VCaP (cell line): ENCODE results near the gene MAN1C1.
A peak's percentile ranks its signal among the peaks of the same experiment; 100 is the strongest.

Source experiments
- H3K27ac ChIP-seq: fragments of 450-650 bp; 2 replicates; pipeline ENCODE4 v1.5.1; 2017
- CTCF ChIP-seq: fragments of 450-650 bp; conservative IDR thresholded peaks from 2 replicates; pipeline ENCODE4 v1.5.1; 2017; ENCODE audit warnings: mild to moderate bottlenecking, moderate library complexity

MAN1C1 gene

GRCh38 chr1:25769625-25770383 lies 153.2 kb downstream of the MAN1C1 start:
- no peak for TF ChIP-seq CTCF
- peak overlapping the region; percentile 93 for H3K27ac ChIP-seq

GRCh38 chr1:25770541-25771220 lies 154.1 kb downstream of the MAN1C1 start:
- H3K27ac ChIP-seq, result peak overlapping the region; percentile 93
- TF ChIP-seq CTCF, result no peak

- TF ChIP-seq CTCF, result no peak
- peak overlapping the region; percentile 93 for H3K27ac ChIP-seq
Measured at GRCh38 chr1:25771221-25772114, 154.9 kb downstream of the MAN1C1 start.

GRCh38 chr1:25772164-25772563 lies 155.6 kb downstream of the MAN1C1 start:
- peak overlapping the region; percentile 93 for H3K27ac ChIP-seq

GRCh38 chr1:25772692-25773245 lies 156.2 kb downstream of the MAN1C1 start:
- no peak for TF ChIP-seq CTCF
- peak overlapping the region; percentile 93 for H3K27ac ChIP-seq

More at GRCh38 chr1:25772164-25772563, 155.6 kb downstream of the MAN1C1 start:
- no peak for TF ChIP-seq CTCF

GRCh38 chr1:25773441-25774125 lies 157.0 kb downstream of the MAN1C1 start:
- no peak for TF ChIP-seq CTCF

More at GRCh38 chr1:25773441-25774125, 157.0 kb downstream of the MAN1C1 start:
- H3K27ac ChIP-seq, result peak overlapping the region; percentile 93
